Measurements from ENCODE around the gene AK2. TPM values are rescaled to one million over a fixed set of nuclear protein-coding genes. Genes with fewer than 3 reads are reported as not detected.

AK2 gene
- total RNA-seq, 1 experiment from 2014 or later, result 159 TPM

GRCh38 chr1:33015216-33015615 is 21.5 kb downstream of the AK2 start:
- Mint-ChIP-seq H3K9me3 (no peaks in the 10 kb centered on the region), H3K36me3 (ENCODE audit: insufficient read depth in 1 of 3, low read depth in 3 of 3) (peaks cover 46 to 80% (median 73%) of the 10 kb centered on the region in 3 experiments; a peak in 6 of 7 replicates)
- DNase-seq, result no peak

More at GRCh38 chr1:33015216-33015615, 21.5 kb downstream of the AK2 start:
- Histone ChIP-seq H3K4me1 (ENCODE audit: insufficient read depth, low read length) (no peaks in the 10 kb centered on the region), H3K79me2 (ENCODE audit: insufficient read depth, low read length) (no peaks in the 10 kb centered on the region), H3K79me1 (ENCODE audit: insufficient read depth, low read depth, low read length, poor library complexity, severe bottlenecking) (no peaks in the 10 kb centered on the region), H4K91ac (ENCODE audit: insufficient read length, low read depth, low read length) (no peak overlapping the region), H3K23ac (ENCODE audit: insufficient read length, low read depth, low read length) (no peak overlapping the region), H3K56ac (ENCODE audit: insufficient read length, low read depth, low read length) (no peak overlapping the region), H3K27ac (ENCODE audit: insufficient read length, low read depth, low read length) (no peak overlapping the region), H2BK20ac (ENCODE audit: low read depth, low read length, poor library complexity, severe bottlenecking) (no peak overlapping the region), H2BK120ac (ENCODE audit: low read depth, low read length, poor library complexity, severe bottlenecking) (no peak overlapping the region), H2BK5ac (ENCODE audit: insufficient read length, low read length) (no peak overlapping the region), H3K9me3 (ENCODE audit: control insufficient read depth, low read depth, low read length) (no peaks in the 10 kb centered on the region), H3K23me2 (ENCODE audit: insufficient read length, low read depth, low read length, poor library complexity, severe bottlenecking) (no peaks in the 10 kb centered on the region), H3T11ph (ENCODE audit: low read length) (no peak overlapping the region), H4K8ac (replicated peaks; ENCODE audit: insufficient read length, low read depth, low read length) (no peak overlapping the region), H2BK15ac (ENCODE audit: low read depth, low read length) (no peak overlapping the region), H2BK12ac (ENCODE audit: insufficient read length, low read depth, low read length) (no peak overlapping the region), H4K20me1 (ENCODE audit: control insufficient read depth, insufficient read depth, insufficient read length) (no peaks in the 10 kb centered on the region), H4K5ac (ENCODE audit: insufficient read length, low read depth, low read length) (no peak overlapping the region), H3K18ac (ENCODE audit: insufficient read length, low read depth, low read length) (no peak overlapping the region), H2AFZ (ENCODE audit: low read length) (no peak overlapping the region), H3K14ac (ENCODE audit: insufficient read depth, low read length) (no peak overlapping the region), H2AK5ac (ENCODE audit: insufficient read length, low read length) (no peak overlapping the region), H3K4me2 (ENCODE audit: insufficient read depth, insufficient read length, low read length) (no peak overlapping the region), H3K9ac (ENCODE audit: extremely low read depth, insufficient read length, low read length) (no peak overlapping the region), H3K4ac (ENCODE audit: low read depth, low read length) (no peak overlapping the region), H3K27me3 (ENCODE audit: insufficient read depth, low read length) (no peaks in the 10 kb centered on the region)
- Mint-ChIP-seq H3K27me3 (ENCODE audit: low read depth) (no peaks in the 10 kb centered on the region), H3K4me1 (peaks cover 0 to 3% of the 10 kb centered on the region in 2 experiments; a peak in 1 of 4 replicates), H3K4me3 (no peak overlapping the region), H3K27ac (no peak overlapping the region; a peak in 1 of 7 replicates)
- TF ChIP-seq CTCF (conservative IDR thresholded peaks at IDR 0.05), result no peak
- no CpG with 5 or more reads among the region's 2 CpGs for WGBS (ENCODE audit: extremely low coverage, insufficient read length, low lambda C conversion rate)
